HL-60/S4 treated with phorbol 12-myristate 13-acetate at 8.2 ng/mL for 4 days and 3 days (cell line): Measurements from ENCODE around the gene CLDN20.

Experiments used
- in situ Hi-C: fragments of 300-500 bp; cut with MboI; formaldehyde crosslinking; loops from 2 replicates; pipeline ENCODE4 v1.15.0; 2022; ENCODE audit warnings: low sequenced_read_pairs

Gene CLDN20

GRCh38 chr6:155265843-155266535, 2.2 kb downstream of the CLDN20 start:
- in situ Hi-C loops: loop anchor here (25.0 kb wide), 1 partner anchor 329 kb away; no protein-coding TSS in a partner anchor

- in situ Hi-C loops: loop anchor here (25.0 kb wide), 1 partner anchor 330 kb away; no protein-coding TSS in a partner anchor
These were observed 3.6 kb downstream of the CLDN20 start for GRCh38 chr6:155267411-155267810.

GRCh38 chr6:155268088-155268867, 4.5 kb downstream of the CLDN20 start:
- in situ Hi-C loops: loop anchor here (25.0 kb wide), 1 partner anchor 331 kb away; no protein-coding TSS in a partner anchor

GRCh38 chr6:155269765-155270164, 6.0 kb downstream of the CLDN20 start:
- in situ Hi-C loops: loop anchor here (25.0 kb wide), 1 partner anchor 332 kb away; no protein-coding TSS in a partner anchor

- in situ Hi-C loops: loop anchor here (25.0 kb wide), 1 partner anchor 333 kb away; no protein-coding TSS in a partner anchor
These were observed 6.8 kb downstream of the CLDN20 start for GRCh38 chr6:155270561-155271091.

GRCh38 chr6:155271145-155271544, 7.3 kb downstream of the CLDN20 start:
- in situ Hi-C loops: loop anchor here (25.0 kb wide), 1 partner anchor 334 kb away; no protein-coding TSS in a partner anchor

GRCh38 chr6:155272353-155273232, 8.8 kb downstream of the CLDN20 start:
- in situ Hi-C loops: loop anchor here (25.0 kb wide), 1 partner anchor 335 kb away; no protein-coding TSS in a partner anchor

GRCh38 chr6:155273431-155273830, 9.6 kb downstream of the CLDN20 start:
- in situ Hi-C loops: loop anchor here (25.0 kb wide), 1 partner anchor 336 kb away; no protein-coding TSS in a partner anchor

GRCh38 chr6:155274106-155274505, 10.3 kb downstream of the CLDN20 start:
- in situ Hi-C loops: loop anchor here (25.0 kb wide), 1 partner anchor 337 kb away; no protein-coding TSS in a partner anchor

- in situ Hi-C loops: loop anchor here (25.0 kb wide), 1 partner anchor 337 kb away; no protein-coding TSS in a partner anchor
These were observed 10.7 kb downstream of the CLDN20 start for GRCh38 chr6:155274533-155274932.

GRCh38 chr6:155275808-155276480, 12.1 kb downstream of the CLDN20 start:
- in situ Hi-C loops: no loop called here

- in situ Hi-C loops: no loop called here
These were observed 12.8 kb downstream of the CLDN20 start for GRCh38 chr6:155276638-155277037.

- in situ Hi-C loops: no loop called here
These were observed 14.7 kb downstream of the CLDN20 start for GRCh38 chr6:155278319-155279049.

GRCh38 chr6:155284775-155285174, 21.0 kb downstream of the CLDN20 start:
- in situ Hi-C loops: no loop called here

- in situ Hi-C loops: no loop called here
These were observed 23.9 kb downstream of the CLDN20 start for GRCh38 chr6:155287762-155288161.

GRCh38 chr6:155290491-155290890, 26.7 kb downstream of the CLDN20 start:
- in situ Hi-C loops: no loop called here

GRCh38 chr6:155291291-155291690, 27.5 kb downstream of the CLDN20 start:
- in situ Hi-C loops: no loop called here

- in situ Hi-C loops: no loop called here
These were observed 28.9 kb downstream of the CLDN20 start for GRCh38 chr6:155292711-155293110.

- in situ Hi-C loops: no loop called here
These were observed 33.9 kb downstream of the CLDN20 start for GRCh38 chr6:155297669-155298068.
